GM21528 (cell line): ENCODE data around the gene CSTPP1.
"Not testable (repeated sequence)": the region's sequence is repeated elsewhere in the genome, so short reads cannot be mapped to it uniquely, and the experiment has no call there.

ENCODE experiments used
- ATAC-seq: cut with Tn5 transposase; IDR thresholded peaks from one replicate; pipeline ENCODE4 v1.9.1; 2021; ENCODE audit warnings: mild to moderate bottlenecking, moderate library complexity; ENCODE audit not compliant: unreplicated experiment, low FRiP score

Gene CSTPP1

DNA sequence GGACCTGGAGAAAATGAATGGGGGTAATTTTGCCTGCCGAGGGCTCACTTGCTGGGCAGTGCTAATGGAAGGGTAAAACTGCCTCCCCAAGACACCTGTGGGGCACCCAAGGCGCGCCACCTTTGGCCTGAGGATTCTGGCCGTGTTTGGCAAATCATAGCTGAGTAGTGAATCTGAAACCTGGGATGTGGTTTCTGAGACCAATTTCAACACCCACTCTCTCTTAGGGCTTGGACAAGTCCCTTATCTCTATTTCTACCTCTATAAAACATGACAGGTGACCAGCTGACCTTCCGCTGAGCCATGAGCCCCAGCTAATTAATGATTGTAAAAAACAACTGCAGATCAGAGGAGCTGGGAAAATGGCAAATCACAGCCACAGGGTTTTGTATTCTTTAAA is 251.2 kb downstream of the CSTPP1 start:
- no peak for ATAC-seq

DNA sequence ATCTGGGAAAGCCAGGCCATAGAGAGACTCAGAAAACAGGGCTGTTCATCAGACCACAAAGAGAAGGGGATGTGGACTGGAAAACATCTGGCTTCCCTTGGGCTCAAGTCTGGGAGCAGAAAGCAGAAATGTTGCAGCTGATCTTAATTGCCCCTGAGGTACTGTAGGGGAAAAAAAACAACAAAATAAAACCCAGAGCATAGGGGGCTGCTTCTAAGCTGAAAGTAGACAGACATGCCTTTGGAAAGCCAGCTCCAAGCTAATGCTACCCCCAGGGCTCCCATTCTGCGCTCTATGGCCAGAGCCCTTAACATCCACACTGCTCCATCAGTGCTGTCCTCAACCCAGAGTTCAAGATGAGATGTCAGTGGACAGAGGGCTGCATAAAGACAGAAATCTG is 251.7 kb downstream of the CSTPP1 start:
- no peak for ATAC-seq

DNA sequence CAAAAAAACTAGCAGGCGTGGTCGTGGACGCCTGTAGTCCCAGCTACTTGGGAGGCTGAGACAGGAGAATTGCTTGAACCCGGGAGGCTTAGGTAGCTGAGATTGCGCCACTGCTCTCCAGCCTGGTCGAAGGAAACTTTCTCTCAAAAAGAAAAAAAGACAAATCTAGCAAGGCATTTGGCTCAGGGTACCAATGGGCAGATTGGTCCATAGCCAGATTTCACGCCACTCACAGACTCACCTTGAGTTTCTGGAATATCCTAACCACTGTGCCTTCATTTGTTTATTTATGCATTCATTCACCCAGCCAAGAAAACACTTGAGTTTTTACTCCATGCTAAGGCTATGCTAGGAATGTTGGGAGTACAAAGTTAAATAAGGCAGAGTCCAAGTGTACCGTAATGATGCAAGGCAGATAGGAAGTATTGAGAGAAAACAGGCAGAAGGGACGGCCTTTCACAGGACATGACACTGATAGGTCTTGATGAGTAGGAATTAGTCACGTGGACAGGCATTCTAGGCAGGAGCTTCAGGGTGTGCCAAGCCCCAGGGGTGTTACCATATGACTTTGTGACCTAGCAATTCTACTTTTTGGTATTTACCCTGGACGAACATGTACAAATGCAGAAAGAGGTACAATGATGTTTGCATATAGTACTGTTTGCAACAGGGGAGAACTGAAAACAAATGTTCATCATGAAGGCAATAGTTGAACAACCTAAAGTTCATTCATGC is 252.7 kb downstream of the CSTPP1 start:
- no peak for ATAC-seq

DNA sequence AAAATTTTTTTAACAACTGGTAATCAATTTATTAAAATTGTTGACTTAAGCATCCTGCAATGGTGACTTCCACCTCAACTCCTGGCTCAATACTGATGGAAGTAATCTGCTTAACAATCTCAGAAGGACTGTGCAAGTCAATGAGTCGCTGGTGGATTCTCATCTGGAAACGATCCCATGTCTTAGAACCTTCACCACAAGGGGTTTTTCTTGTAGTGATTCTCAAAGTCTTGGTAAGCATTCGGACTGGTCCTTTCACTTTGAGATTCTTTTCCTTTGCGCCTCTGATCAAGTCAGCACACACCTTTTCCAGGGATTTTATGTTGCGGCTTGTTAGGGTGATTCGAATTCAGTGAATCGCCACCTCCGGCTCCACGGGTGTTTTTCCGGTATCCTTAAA is 254.6 kb downstream of the CSTPP1 start:
- ATAC-seq: not testable (repeated sequence)

DNA sequence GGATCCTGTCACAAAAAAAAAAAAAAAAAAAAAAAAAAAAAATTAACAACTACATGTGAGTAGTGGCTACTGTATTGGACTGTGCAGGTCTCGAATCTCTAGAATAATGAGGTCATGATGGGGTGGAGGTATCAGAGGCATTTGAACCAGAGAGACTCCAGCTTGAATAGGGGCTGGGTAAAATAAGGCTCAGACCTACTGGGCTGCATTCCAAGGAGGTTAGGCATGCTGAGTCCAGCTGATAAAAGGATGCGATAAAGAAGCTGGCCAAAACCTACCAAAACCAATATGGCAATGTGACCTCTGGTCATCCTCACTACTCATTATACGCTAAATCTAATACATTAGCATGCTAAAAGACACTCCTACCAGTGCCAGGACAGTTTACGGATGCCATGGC is 255.6 kb downstream of the CSTPP1 start:
- ATAC-seq: no peak

DNA sequence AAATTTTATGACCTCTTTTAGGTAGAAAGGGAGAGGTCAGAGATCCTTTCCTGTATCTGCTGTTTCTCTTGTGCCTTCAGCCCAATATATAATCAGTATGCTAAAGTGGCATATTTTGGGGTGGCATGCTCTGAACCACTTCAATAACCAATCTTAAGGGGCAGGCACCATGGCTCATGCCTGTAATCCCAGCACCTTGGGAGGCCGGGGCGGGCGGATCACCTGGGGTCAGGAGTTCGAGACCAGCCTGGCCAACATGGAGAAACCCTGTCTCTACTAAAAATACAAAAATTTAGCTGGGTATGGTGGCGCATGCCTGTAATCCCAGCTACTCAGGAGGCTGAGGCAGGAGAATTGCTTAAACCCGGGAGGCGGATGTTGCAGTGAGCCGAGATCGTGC is 261.6 kb downstream of the CSTPP1 start:
- not testable (repeated sequence) for ATAC-seq

DNA sequence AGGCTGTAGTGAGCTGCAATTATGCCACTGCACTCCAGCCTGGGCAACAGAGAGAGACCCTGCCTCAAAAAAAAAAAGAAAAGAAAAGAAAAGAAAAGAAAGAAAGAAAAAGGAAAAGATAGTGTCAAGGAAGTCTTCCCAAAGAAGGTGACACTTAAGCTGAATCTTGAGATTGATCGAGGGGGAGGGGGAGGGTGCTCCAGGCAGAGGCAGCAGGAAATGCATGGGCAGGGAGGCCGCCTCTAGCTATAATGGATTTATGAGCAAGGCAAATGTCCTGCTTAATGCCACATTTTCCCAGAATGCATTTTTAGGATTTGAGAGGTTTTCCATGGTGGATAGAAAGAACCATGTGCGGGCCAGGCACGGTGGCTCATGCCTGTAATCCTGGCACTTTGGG is 264.5 kb downstream of the CSTPP1 start:
- no peak for ATAC-seq

DNA sequence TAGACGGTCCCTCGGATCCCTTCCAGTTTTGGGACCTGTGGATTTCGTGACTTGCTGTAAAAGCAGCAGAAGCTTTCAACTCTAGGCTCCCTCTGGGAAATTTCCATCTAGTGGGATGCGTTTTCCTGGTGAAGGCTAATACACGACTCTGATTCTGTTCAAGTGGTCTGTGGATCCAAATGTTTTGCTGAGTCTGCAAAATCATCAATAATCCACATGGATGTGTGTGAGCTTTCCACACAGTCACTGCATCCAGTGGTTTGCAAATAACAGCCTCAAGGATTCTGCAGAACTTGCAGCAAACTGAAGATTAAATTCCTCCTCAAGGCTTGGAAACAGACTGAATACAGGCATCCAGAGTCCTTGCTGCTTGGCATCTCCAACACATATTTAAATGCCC is 266.0 kb downstream of the CSTPP1 start:
- ATAC-seq: no peak

DNA sequence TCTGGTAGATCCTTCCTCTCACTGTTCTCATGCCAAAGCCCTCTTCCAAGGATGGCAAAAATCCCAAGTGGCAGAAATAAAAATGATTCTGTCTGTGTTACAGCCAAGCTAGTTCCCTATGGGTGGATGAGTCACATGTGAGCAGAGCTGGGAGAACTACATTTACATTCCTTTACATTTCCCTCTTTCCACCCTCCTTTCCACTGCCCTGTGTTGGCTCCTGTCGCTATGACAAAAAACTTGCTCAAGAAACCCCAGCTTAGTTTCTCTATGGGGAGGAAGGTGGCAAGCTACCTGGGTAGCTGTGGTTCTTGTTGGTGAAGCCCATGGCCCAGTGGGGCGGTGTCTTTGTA is 268.1 kb downstream of the CSTPP1 start:
- no peak for ATAC-seq

DNA sequence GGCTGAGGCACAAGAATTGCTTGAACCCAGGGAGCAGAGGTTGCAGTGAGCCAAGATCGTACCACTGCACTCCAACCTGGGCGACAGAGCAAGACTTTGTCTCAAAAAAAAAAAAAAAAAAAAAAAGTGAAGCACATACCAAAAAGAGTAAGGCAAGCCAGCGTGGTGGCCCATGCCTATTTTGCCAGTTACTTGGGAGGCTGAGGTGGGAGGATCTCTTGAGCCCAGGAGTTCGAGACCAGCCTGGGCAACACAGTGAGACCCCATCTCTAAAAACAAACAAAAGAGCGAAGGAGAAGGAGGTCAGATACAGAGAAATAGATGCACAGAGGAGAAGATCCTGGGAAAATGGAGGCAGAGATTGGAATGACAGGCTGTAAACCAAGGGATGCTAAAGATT is 270.0 kb downstream of the CSTPP1 start:
- ATAC-seq: not testable (repeated sequence)

DNA sequence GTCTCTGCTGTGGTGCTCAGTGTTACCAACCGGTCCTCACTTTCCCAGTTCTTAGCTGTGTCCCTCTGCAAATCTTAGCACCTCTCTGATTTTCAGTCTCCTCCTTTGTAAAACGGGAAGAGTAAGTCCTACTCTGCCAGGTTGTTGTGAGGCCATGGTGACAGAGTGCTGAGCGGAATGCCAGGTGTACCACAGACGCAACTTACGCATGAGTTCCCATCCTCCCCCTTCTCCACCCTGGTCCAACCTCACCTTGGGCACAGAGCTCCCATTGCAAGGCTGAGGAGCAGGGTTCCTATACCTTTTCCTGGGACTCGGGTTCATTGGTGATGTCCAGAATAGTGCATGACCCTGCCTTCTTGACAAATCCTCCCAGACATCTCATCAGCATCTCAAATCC is 270.9 kb downstream of the CSTPP1 start:
- ATAC-seq: no peak

DNA sequence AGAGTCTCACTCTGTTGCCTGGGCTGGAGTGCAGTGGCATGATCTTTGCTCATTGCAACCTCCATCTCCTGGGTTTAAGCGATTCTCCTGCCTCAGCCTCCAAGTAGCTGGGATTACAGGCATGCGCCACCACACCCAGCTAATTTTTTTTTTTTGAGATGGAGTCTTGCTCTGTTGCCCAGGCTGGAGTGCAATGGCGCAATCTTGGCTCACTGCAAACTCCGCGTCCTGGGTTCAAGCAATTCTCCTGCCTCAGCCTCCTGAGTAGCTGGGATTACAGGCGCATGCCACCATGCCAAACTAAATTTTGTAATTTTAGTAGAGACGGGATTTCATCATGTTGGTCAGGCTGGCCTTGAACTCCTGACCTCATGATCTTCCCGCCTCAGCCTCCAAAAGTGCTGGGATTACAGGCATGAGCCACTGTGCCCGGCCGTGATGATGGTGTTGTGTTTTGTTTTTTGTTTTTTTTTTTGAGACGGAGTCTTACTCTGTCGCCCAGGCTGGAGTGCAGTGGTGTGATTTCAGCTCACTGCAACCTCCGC is 271.5 kb downstream of the CSTPP1 start:
- not testable (repeated sequence) for ATAC-seq

DNA sequence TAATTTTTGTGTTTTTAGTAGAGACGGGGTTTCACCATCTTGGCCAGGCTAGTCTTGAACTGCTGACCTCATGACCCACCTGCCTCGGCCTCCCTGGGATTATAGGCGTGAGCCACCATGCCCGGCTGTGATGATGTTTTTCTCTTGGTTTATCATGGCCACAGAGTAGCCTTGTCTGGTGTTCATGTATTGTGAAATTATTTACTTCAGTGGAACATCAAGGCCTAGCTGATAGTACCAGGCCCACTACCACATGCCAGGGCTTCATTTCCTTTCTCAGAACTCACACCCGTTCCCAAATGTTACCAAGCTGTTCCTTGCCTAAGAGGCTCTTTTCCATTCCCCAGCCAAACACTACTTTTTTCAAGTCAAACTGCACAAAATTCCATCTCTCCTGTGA is 272.1 kb downstream of the CSTPP1 start:
- ATAC-seq: no peak
